ENCODE results near the gene SORBS1. TPM values are rescaled to one million over a fixed set of nuclear protein-coding genes. Genes with fewer than 3 reads are reported as not detected.

The SORBS1 gene
- total RNA-seq, 1 donor from 2014 or later = 697 TPM

- ATAC-seq (ENCODE audit: poor library complexity) = no peak
- intact Hi-C loops (cut with DNase I) = no loop called here
- no peak for DNase-seq
Observed at GRCh38 chr10:95262763-95263518, 298.2 kb downstream of the SORBS1 start.

- no peak for DNase-seq
- no peak for ATAC-seq (ENCODE audit: poor library complexity)
- intact Hi-C loops (cut with DNase I) = no loop called here
Observed at GRCh38 chr10:95261926-95262325, 299.2 kb downstream of the SORBS1 start.

Other genes with a start within 250 kb of the SORBS1 start
- gene ALDH18A1, start 95.3 kb upstream of the SORBS1 start, total RNA-seq = 9.7 TPM
- gene TCTN3, start 132.6 kb upstream of the SORBS1 start, total RNA-seq = 8.5 TPM
- 6.0 TPM for gene ENTPD1, start 194.8 kb upstream of the SORBS1 start, total RNA-seq

Measured in Right ventricle myocardium superior (tissue), 1 donor.